ENCODE data around the gene C2orf68. TPM values are rescaled to one million over a fixed set of nuclear protein-coding genes. Genes with fewer than 3 reads are reported as not detected.

C2orf68 gene
- total RNA-seq, 2 donors from 2014 or later, result 13.0 to 21.9 TPM

DNA sequence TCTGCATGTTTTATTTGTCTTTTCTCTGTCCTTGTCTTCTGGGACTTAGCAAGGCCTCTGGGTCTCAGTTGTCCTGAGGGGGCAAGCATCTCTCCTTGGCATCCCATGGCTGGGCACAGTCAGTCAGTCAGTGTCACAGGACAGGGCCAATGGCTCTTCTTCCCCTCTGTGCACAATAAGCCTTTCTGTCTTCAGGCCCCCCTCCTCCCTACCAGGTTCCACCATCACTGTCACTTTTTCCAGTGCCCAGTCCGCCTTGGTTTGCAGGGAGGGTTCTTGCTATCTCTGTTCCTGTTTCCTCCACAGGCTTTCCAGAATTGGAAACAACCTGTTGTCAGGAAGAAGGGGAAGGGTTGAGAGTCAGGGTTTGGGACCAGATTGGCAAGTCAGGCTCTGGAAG, 29.4 kb downstream of the C2orf68 start:
- no peaks in the 10 kb centered on the region for H3K9me3 ChIP-seq
- ATAC-seq (ENCODE audit: insufficient number of reproducible peaks, low FRiP score, low read depth), result no peak
- DNase-seq (ENCODE audit: low spot score), result no peak
- H3K36me3 ChIP-seq, result no peaks in the 10 kb centered on the region
- H3K27ac ChIP-seq, result no peak overlapping the region
- H3K27me3 ChIP-seq (replicated peaks; ENCODE audit: insufficient read depth), result no peaks in the 10 kb centered on the region
- H3K4me3 ChIP-seq, result no peak overlapping the region
- H3K4me1 ChIP-seq (ENCODE audit: control insufficient read depth in 1 of 2, low read depth in 2 of 2), result peaks cover 24 to 64% of the 10 kb centered on the region in 2 donors
- TF ChIP-seq, protein P1, sequence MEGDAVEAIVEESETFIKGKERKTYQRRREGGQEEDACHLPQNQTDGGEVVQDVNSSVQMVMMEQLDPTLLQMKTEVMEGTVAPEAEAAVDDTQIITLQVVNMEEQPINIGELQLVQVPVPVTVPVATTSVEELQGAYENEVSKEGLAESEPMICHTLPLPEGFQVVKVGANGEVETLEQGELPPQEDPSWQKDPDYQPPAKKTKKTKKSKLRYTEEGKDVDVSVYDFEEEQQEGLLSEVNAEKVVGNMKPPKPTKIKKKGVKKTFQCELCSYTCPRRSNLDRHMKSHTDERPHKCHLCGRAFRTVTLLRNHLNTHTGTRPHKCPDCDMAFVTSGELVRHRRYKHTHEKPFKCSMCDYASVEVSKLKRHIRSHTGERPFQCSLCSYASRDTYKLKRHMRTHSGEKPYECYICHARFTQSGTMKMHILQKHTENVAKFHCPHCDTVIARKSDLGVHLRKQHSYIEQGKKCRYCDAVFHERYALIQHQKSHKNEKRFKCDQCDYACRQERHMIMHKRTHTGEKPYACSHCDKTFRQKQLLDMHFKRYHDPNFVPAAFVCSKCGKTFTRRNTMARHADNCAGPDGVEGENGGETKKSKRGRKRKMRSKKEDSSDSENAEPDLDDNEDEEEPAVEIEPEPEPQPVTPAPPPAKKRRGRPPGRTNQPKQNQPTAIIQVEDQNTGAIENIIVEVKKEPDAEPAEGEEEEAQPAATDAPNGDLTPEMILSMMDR (IDR thresholded peaks at IDR 0.05), result no peak

DNA sequence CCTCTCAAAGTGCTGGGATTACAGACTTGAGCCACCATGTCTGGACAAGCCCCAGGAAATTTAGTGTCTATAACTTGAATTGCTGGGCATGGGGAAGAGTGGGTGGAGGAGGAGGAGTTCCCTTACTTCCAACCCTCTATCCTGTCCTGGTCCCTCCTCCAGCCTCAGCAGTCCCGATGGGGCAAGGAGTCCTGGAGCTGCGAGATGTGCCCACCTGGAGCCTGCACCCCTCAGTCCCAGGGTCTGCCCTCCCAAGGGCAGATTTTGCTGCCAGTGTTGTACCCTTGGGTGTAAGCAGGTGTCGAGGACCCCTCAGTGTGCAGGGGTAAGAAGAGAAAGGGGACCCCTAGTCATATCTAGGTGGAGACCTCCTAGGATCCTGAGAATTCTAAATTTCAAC, 31.7 kb downstream of the C2orf68 start:
- Histone ChIP-seq H3K4me1 (ENCODE audit: control insufficient read depth in 1 of 2, low read depth in 2 of 2) (peaks cover 8 to 41% of the 10 kb centered on the region in 2 donors), H3K27me3 (replicated peaks; ENCODE audit: insufficient read depth) (no peaks in the 10 kb centered on the region), H3K9me3 (no peaks in the 10 kb centered on the region), H3K27ac (peak overlapping the region; percentile 21 to 41), H3K36me3 (no peaks in the 10 kb centered on the region), H3K4me3 (no peak overlapping the region)
- no peak for ATAC-seq (ENCODE audit: insufficient number of reproducible peaks, low FRiP score, low read depth)
- no peak for DNase-seq (ENCODE audit: low spot score)
- TF ChIP-seq, protein P1 (IDR thresholded peaks at IDR 0.05), result no peak

DNA sequence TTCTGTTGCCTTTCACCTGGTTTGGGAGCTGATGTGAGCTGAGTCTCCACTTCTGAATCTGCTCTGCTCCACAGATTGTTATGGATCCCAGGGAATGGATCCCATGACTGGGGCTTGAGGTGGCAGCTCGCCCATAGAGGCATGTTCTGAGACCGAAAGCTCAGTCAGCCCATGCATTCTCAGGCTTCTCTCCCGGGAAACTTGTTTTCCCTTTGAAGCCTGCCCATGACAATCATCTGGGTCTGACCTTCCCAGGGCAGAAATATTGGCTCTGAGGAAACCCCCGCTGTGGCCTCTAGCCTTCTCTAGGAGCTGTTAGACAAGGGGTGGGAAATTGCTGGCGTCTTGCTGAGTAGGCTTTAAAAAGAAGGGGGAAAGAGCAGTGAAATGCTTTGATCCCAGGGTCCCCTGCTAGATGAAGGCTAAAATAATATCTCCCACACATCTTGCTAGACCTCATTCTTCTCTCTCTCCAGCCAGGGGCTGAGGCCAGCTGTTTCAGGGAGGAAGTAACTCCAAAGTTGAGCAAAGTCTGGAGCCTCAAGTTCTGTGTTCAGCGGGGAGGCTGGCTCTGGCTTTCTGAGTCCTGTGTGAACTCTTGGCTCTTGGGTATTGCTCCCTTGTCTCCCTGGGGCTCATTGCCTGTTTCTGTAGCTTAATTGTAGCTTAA, 32.5 kb downstream of the C2orf68 start:
- H3K36me3 ChIP-seq, result no peaks in the 10 kb centered on the region
- DNase-seq (ENCODE audit: low spot score) (no peak), ATAC-seq (ENCODE audit: insufficient number of reproducible peaks, low FRiP score, low read depth) (no peak)
- TF ChIP-seq, protein P1 (IDR thresholded peaks at IDR 0.05), result no peak
- H3K4me1 ChIP-seq (ENCODE audit: control insufficient read depth in 1 of 2, low read depth in 2 of 2), result peaks cover 3 to 33% of the 10 kb centered on the region in 2 donors
- no peak overlapping the region for H3K4me3 ChIP-seq
- H3K27me3 ChIP-seq (replicated peaks; ENCODE audit: insufficient read depth), result no peaks in the 10 kb centered on the region
- H3K9me3 ChIP-seq, result no peaks in the 10 kb centered on the region
- peak overlapping the region; percentile 21 to 41 for H3K27ac ChIP-seq

DNA sequence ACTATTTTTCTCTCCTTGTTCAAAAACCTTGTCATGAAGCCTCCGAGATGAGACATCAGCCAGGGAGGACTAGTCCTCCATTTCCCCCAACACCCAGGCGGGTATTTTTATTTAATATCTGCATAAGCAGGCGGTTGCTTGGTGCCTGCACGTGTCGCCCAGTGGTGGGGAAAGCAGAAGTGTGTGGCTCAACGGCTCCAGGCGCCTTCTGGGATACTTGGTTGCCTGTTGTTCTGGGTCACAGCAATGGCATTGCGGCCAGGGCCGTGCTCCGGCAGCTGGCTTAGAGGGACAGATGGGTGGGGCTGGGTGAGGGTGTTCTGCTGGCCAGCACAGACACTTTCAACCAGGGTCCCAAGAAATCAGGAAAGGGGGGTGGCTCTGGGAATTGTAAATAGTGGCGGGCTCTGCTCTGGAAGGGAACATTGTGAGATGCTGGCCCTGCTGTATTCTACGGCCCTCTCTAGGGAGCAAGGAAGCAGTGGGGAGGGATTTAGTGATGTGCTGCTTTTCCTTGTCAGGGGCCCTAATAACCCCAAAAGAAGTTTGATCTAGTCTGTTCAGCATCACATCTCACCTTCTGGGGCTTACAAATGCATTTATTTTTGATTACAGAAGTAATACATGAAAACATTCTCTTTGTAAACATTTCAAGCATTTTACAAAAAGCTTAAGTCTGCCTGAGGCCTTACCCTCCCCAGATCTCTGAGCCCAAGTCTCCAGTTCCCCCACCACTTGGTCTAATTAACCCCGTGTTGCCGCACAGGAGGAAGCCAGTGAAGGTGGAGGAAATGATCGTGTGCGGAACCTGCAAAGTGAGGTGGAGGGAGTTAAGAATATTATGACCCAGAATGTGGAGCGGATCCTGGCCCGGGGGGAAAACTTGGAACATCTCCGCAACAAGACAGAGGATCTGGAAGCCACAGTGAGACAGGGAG, 33.4 kb downstream of the C2orf68 start:
- H3K27me3 ChIP-seq (replicated peaks; ENCODE audit: insufficient read depth), result no peaks in the 10 kb centered on the region
- peak overlapping the region; percentile 41 to 50 for H3K27ac ChIP-seq
- peaks cover 0 to 27% of the 10 kb centered on the region in 2 donors for H3K4me1 ChIP-seq (ENCODE audit: control insufficient read depth in 1 of 2, low read depth in 2 of 2)
- ATAC-seq (ENCODE audit: insufficient number of reproducible peaks, low FRiP score, low read depth) (no peak), DNase-seq (ENCODE audit: low spot score) (no peak)
- TF ChIP-seq, protein P1 (IDR thresholded peaks at IDR 0.05), result no peak
- no peaks in the 10 kb centered on the region for H3K36me3 ChIP-seq
- peak overlapping the region; percentile 54 for H3K4me3 ChIP-seq
- H3K9me3 ChIP-seq, result no peaks in the 10 kb centered on the region

All from thoracic aorta (tissue), 2 donors.